Transverse colon (tissue), 4 donors: ENCODE measurements around the gene ZFPL1. TPM values are rescaled to one million over a fixed set of nuclear protein-coding genes. Genes with fewer than 3 reads are reported as not detected.

Experiments
- DNase-seq: peaks from one replicate; pipeline ENCODE4 v3.0.0-alpha.2; 2019
- H3K27ac ChIP-seq, 4 donors: fragments of 200-600 bp; sonication (generic); 2 replicates each; pipeline ENCODE4 v1.5.1; 2016 to 2018; ENCODE audit warnings: inconsistent platforms in 4 of 4
- H3K27me3 ChIP-seq: fragments of 200-600 bp; sonication (generic); 2 replicates; pipeline ENCODE4 v1.5.1; 2017; ENCODE audit warnings: inconsistent platforms
- H3K36me3 ChIP-seq, 4 donors: fragments of 200-600 bp; sonication (generic); 2 replicates each; pipeline ENCODE4 v1.5.1; 2017 to 2019; ENCODE audit warnings: inconsistent platforms in 4 of 4
- H3K4me1 ChIP-seq, 4 donors: fragments of 200-600 bp; sonication (generic); 2 replicates each; pipeline ENCODE4 v1.5.1; 2017 to 2020; ENCODE audit warnings: inconsistent platforms in 4 of 4
- H3K4me3 ChIP-seq, 4 donors: fragments of 200-600 bp; sonication (generic); 1 replicate in 1 of 4; 2 replicates in 3 of 4; pipeline versions ENCODE4 v1.5.1 to v1.6.1; 2017 to 2019; ENCODE audit warnings: inconsistent platforms in 4 of 4
- H3K9me3 ChIP-seq, 2 donors: fragments of 200-600 bp; sonication (generic); 2 replicates each; pipeline ENCODE4 v1.5.1; 2017 to 2019; ENCODE audit warnings: inconsistent platforms in 2 of 2
- EP300 ChIP-seq: sonication (generic); formaldehyde crosslinking; IDR thresholded peaks from one replicate; pipeline ENCODE4 v1.6.1; 2017; ENCODE audit warnings: antibody characterized with exemption, low read depth
- POLR2A ChIP-seq: fragments of 450-650 bp; IDR thresholded peaks from one replicate; pipeline ENCODE4 v1.6.1; 2016; ENCODE audit warnings: antibody characterized with exemption, mild to moderate bottlenecking, moderate library complexity
- POLR2AphosphoS5 ChIP-seq, 3 donors: sonication (generic); formaldehyde crosslinking; IDR thresholded peaks; one replicate each; pipeline ENCODE4 v1.6.1; 2016; ENCODE audit warnings: antibody characterized with exemption in 3 of 3
- WGBS, 2 donors: methylation state at CpG; one replicate each; pipeline ENCODE4 v1.1.5; 2018; ENCODE audit warnings: low coverage in 1 of 2; 5-methylcytosine and 5-hydroxymethylcytosine counted together
- in situ Hi-C, 4 donors: fragments of 200-750 bp; cut with MboI; loops; one replicate each; pipeline versions ENCODE4 v1.15.0 to v1.15.1; 2017; ENCODE audit warnings: low sequenced_read_pairs in 3 of 4, low pct_ligation_motif_present in 1 of 4, low pct_unique_long_range_greater_than_20kb in 1 of 4
- intact Hi-C: fragments of 100-400 bp; cut with DNase I; formaldehyde crosslinking; loops from one replicate; pipeline ENCODE4 v1.15.1; 2023; ENCODE audit warnings: low total_unique reads
- total RNA-seq, 4 donors: library from RNA; depleted of rRNA; stranded (reverse); fragments of >200 nt; gene quantifications; one replicate each; pipeline ENCODE4 v1.1.0, GENCODE V29; 2016
- TF ChIP-seq, protein P1 (sequence below), 5 experiments: fragments of 200-600 bp in 3 of 5; fragments of 450-650 bp in 2 of 5; sonication (generic) in 3 of 5; IDR thresholded peaks; 1 replicate in 2 of 5; 2 replicates in 3 of 5; pipeline ENCODE4 v1.5.1; 2016 to 2017; ENCODE audit warnings: antibody characterized with exemption in 5 of 5, inconsistent platforms in 3 of 5, mild to moderate bottlenecking in 2 of 5, moderate library complexity in 1 of 5

ZFPL1 gene
- total RNA-seq, 4 donors from 2014 or later: 44.5 to 105 (median 64.2) TPM

DNA sequence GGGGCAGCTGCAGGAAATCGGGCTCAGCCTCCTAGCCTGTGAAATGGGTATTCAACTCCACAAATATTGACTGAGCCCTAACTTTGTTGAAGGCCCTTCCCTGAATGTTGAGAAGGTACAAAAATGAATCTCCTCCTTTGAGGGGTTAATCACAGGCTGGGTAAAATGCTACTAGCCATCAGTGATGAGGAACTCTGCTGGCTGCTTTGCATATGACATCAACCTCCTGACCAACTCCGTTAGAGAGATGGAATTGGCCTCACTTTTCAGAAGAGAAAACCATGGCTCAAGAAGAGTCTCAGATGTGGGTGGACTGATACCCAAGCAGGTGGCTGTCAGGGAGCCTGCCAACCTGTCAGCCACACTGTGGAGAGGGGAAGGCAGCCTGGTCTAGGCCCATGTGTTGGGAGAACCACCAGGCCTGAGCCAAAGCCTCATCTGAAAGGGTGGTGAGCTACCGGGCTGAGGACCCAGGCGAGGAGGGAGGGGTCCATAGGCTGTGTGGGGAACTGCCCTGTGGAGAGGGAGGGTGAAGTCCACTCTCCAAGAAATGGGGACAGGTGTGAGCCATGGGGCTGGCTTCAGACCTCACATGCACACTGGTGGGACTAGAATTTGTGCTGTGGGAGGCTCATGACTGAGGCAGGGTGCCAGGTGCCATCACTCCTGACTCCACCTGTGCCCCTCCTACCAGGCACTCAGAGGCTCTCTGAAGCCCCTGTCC, 12.0 kb upstream of the ZFPL1 start:
- TF ChIP-seq POLR2AphosphoS5 (IDR thresholded peaks at IDR 0.05) (no peak), EP300 (no peak), POLR2A (no peak)
- TF ChIP-seq, protein P1, sequence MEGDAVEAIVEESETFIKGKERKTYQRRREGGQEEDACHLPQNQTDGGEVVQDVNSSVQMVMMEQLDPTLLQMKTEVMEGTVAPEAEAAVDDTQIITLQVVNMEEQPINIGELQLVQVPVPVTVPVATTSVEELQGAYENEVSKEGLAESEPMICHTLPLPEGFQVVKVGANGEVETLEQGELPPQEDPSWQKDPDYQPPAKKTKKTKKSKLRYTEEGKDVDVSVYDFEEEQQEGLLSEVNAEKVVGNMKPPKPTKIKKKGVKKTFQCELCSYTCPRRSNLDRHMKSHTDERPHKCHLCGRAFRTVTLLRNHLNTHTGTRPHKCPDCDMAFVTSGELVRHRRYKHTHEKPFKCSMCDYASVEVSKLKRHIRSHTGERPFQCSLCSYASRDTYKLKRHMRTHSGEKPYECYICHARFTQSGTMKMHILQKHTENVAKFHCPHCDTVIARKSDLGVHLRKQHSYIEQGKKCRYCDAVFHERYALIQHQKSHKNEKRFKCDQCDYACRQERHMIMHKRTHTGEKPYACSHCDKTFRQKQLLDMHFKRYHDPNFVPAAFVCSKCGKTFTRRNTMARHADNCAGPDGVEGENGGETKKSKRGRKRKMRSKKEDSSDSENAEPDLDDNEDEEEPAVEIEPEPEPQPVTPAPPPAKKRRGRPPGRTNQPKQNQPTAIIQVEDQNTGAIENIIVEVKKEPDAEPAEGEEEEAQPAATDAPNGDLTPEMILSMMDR (IDR thresholded peaks at IDR 0.05): no peak
- intact Hi-C loops: no loop called here
- no peaks in the 10 kb centered on the region for H3K9me3 ChIP-seq

DNA sequence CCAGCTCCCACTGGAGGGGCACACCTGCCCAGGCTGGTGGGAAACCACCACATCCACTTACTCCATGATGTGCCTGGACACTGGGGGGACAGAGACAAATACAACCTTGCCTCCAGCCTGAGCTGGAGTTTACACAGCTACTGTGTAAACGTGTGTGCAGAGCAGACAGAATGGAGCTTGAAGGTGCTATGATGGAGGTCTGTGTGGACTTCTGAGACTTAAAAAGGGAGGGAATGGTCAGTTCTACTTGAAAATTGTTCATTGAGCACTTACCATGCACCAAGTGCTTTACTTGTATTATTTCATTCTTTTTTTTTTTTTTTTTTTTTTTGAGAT, 11.4 kb upstream of the ZFPL1 start:
- no peaks in the 10 kb centered on the region for H3K9me3 ChIP-seq
- TF ChIP-seq POLR2AphosphoS5 (IDR thresholded peaks at IDR 0.05) (no peak), EP300 (no peak), POLR2A (no peak)
- TF ChIP-seq, protein P1 (IDR thresholded peaks at IDR 0.05): no peak
- no peak overlapping the region for H3K4me3 ChIP-seq
- H3K36me3 ChIP-seq: no peaks in the 10 kb centered on the region
- H3K27ac ChIP-seq: no peak overlapping the region
- no peak for DNase-seq
- intact Hi-C loops (no loop called here), in situ Hi-C loops (no loop called here)
- no peaks in the 10 kb centered on the region for H3K27me3 ChIP-seq
- WGBS, 2 donors: 42% methylated on average over 1 of the region's 1 CpG; no CpG with 5 or more reads in 1 of the 2 donors
- no peaks in the 10 kb centered on the region for H3K4me1 ChIP-seq

More for the DNA sequence above, 12.0 kb upstream of the ZFPL1 start:
- no peaks in the 10 kb centered on the region for H3K27me3 ChIP-seq
- in situ Hi-C loops: no loop called here
- no peaks in the 10 kb centered on the region for H3K4me1 ChIP-seq
- H3K27ac ChIP-seq: no peak overlapping the region
- no peak overlapping the region for H3K4me3 ChIP-seq
- WGBS, 2 donors: 59% methylated on average over 4 of the region's 4 CpGs; no CpG with 5 or more reads in 1 of the 2 donors
- no peak for DNase-seq
- no peaks in the 10 kb centered on the region for H3K36me3 ChIP-seq

DNA sequence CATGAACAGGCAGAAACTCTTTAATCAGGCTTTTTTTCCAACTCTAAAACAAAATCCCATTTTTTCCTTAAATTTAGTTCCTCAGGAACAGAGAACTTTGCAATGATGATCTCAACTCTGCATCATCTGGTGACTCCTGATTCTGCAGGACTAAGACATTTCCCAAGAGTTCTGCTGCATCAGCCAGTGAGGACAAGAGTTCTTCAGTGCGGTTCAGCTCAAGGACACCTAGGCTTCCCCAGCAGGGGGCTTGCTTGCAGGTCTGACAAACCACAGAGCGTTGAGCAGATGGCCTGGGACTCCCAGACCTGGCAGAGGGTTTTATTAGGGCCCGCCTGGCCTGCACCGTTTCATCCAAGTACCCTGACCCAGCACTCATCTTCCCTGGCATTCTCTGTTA, 6.6 kb upstream of the ZFPL1 start:
- peak overlapping the region in 1 of 4 donors; percentile 23 for H3K27ac ChIP-seq
- no peak for DNase-seq
- H3K9me3 ChIP-seq: no peaks in the 10 kb centered on the region
- H3K36me3 ChIP-seq: no peaks in the 10 kb centered on the region
- no peak overlapping the region for H3K4me3 ChIP-seq
- in situ Hi-C loops (no loop called here), intact Hi-C loops (no loop called here)
- 85 to 86% methylated on average over 1 to 4 of the region's 4 CpGs for WGBS, 2 donors
- H3K4me1 ChIP-seq: peaks cover 0 to 6% (median 3%) of the 10 kb centered on the region in 4 donors
- TF ChIP-seq POLR2A: no peak
- H3K27me3 ChIP-seq: no peaks in the 10 kb centered on the region

DNA sequence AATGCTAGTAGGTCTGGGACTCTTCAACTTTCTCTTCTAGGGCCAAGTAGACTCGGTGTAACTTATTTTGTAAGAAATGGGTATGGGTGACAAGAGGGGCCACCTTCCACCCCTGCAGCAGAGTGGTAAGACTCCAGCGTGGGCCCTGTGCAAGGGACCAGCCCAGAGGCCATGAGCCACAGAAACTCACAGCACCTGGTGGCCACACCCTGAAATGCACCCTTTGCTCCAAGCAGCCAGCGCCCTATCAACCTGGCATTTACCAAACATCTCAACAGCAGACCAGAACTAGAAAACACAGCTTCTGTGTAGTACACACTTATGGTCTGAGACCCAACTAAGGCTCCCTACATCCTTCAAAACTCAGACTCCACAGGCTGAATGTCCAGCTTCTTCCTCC, 5.9 kb upstream of the ZFPL1 start:
- in situ Hi-C loops: no loop called here
- TF ChIP-seq EP300: no peak
- no peak for TF ChIP-seq POLR2AphosphoS5 (IDR thresholded peaks at IDR 0.05)
- TF ChIP-seq POLR2A: no peak
- TF ChIP-seq, protein P1 (IDR thresholded peaks at IDR 0.05): peak; percentile 59 to 90 (median 77)
- Histone ChIP-seq H3K27me3 (no peaks in the 10 kb centered on the region), H3K4me3 (no peak overlapping the region), H3K27ac (peak overlapping the region in 3 of 4 donors; percentile 4 to 38 (median 23)), H3K4me1 (peaks cover 0 to 7% (median 4%) of the 10 kb centered on the region in 4 donors), H3K9me3 (no peaks in the 10 kb centered on the region), H3K36me3 (no peaks in the 10 kb centered on the region)
- DNase-seq: peak; percentile 86
- intact Hi-C loops: no loop called here
- 37% methylated on average over 3 of the region's 3 CpGs; no CpG with 5 or more reads in 1 of the 2 donors for WGBS, 2 donors
